Ureter (tissue), 1 donor: ENCODE measurements around the gene C1orf141. TPM values are rescaled to one million over a fixed set of nuclear protein-coding genes. Genes with fewer than 3 reads are reported as not detected.

Experiments used
- total RNA-seq: library from RNA; stranded (reverse); gene quantifications from one replicate; pipeline ENCODE4 v1.2.4, GENCODE V29; 2023
- donor health status: DM: yes; HTN: yes; CAD: no.

The C1orf141 gene
- total RNA-seq, 1 donor from 2014 or later = not detected

Other genes with a start within 250 kb of the C1orf141 start
- 17.2 TPM for gene DNAI4, start 210.1 kb downstream of the C1orf141 start, total RNA-seq
- gene MIER1, start 210.0 kb downstream of the C1orf141 start, total RNA-seq = 48.4 TPM
- 27.6 TPM for gene SLC35D1, start 80.8 kb downstream of the C1orf141 start, total RNA-seq
- 0.18 TPM for gene IL23R, start 31.5 kb upstream of the C1orf141 start, total RNA-seq
- 0.60 TPM for gene IL12RB2, start 172.9 kb upstream of the C1orf141 start, total RNA-seq